A549 (cell line): ENCODE results near the gene MAPKAPK2. TPM values are rescaled to one million over a fixed set of nuclear protein-coding genes. Genes with fewer than 3 reads are reported as not detected.

Experiments used
- ATAC-seq, 2 experiments: fragments of 200-7000 bp in 1 of 2; fragments of >200 bp in 1 of 2; cut with Nextera tagmentation in 1 of 2; cut with Tn5 transposase in 1 of 2; 3 replicates each; pipeline versions ENCODE4 v1.8.0 to v1.9.1; 2018 to 2020; ENCODE audit warnings: mild to moderate bottlenecking in 1 of 2, moderate library complexity in 1 of 2
- CTCF ChIA-PET: fragments of 300-600 bp; sonication (Branson Sonifier 250); formaldehyde crosslinking; extraction: SDS; loops from one replicate; lab custom pipeline; 2021; ENCODE audit warnings: antibody characterized with exemption, inconsistent platforms; lab: Yijun Ruan, JAX
- POLR2A ChIA-PET: fragments of 350-600 bp; formaldehyde crosslinking; extraction: SDS; loops from one replicate; lab custom pipeline; 2021; ENCODE audit warnings: antibody characterized with exemption, inconsistent platforms; lab: Yijun Ruan, JAX
- DNase-seq, 2 experiments: peaks; one replicate each; pipeline versions ENCODE4 v3.0.0 to v3.0.0-alpha.2; 2011 to 2016; ENCODE audit warnings: low read depth in 1 of 2, low spot score in 1 of 2
- FAIRE-seq: peaks from 2 replicates; lab custom pipeline; 2011; peaks lifted over from hg19 to GRCh38; lab: Jason Lieb, UNC
- H3K27ac ChIP-seq, 2 experiments: fragments of >200 bp; sonication (Bioruptor Twin); formaldehyde crosslinking; 3 replicates each; pipeline ENCODE4 v1.5.1; 2016 to 2017
- H3K4me1 ChIP-seq: fragments of >200 bp; sonication (Bioruptor Twin); formaldehyde crosslinking; 3 replicates; pipeline ENCODE4 v1.6.1; 2016
- H3K4me2 ChIP-seq: fragments of >200 bp; sonication (Bioruptor Twin); formaldehyde crosslinking; 3 replicates; pipeline ENCODE4 v1.6.1; 2016
- H3K4me3 ChIP-seq: fragments of >200 bp; sonication (Bioruptor Twin); formaldehyde crosslinking; 3 replicates; pipeline ENCODE4 v1.5.1; 2016
- H3K9me3 ChIP-seq: fragments of >200 bp; sonication (Bioruptor Twin); formaldehyde crosslinking; 3 replicates; pipeline ENCODE4 v1.6.1; 2016
- ATOH8 ChIP-seq: fragments of 250-450 bp; sonication (Bioruptor Pico); IDR thresholded peaks from 2 replicates; pipeline ENCODE4 v1.5.0; 2020; ENCODE audit warnings: low read depth, mild to moderate bottlenecking, moderate library complexity
- BCL3 ChIP-seq: fragments of >200 bp; sonication (Bioruptor Twin); formaldehyde crosslinking; IDR thresholded peaks from 3 replicates; pipeline ENCODE4 v1.6.1; 2016
- CHD4 ChIP-seq: fragments of 200-600 bp; sonication (generic); IDR thresholded peaks from 2 replicates; pipeline ENCODE4 v1.6.1; 2016; ENCODE audit warnings: antibody characterized with exemption, mild to moderate bottlenecking, borderline replicate concordance
- EHF ChIP-seq: fragments of 250-450 bp; sonication (Bioruptor Pico); IDR thresholded peaks from 2 replicates; pipeline ENCODE4 v1.5.0; 2020; ENCODE audit warnings: mild to moderate bottlenecking
- EHMT2 ChIP-seq: fragments of 200-600 bp; sonication (generic); IDR thresholded peaks from 2 replicates; pipeline ENCODE4 v1.6.1; 2016; ENCODE audit warnings: antibody characterized with exemption, low read depth, mild to moderate bottlenecking, moderate library complexity
- FOSL2 ChIP-seq, 2 experiments: fragments of 450-650 bp in 1 of 2; fragments of >200 bp in 1 of 2; sonication (Bioruptor Twin) in 1 of 2; formaldehyde crosslinking; IDR thresholded peaks; 2 replicates each; pipeline versions ENCODE4 v1.5.0 to v1.6.1; 2016 to 2020; ENCODE audit warnings: mild to moderate bottlenecking in 1 of 2, moderate library complexity in 1 of 2
- FOXS1 ChIP-seq: fragments of 250-450 bp; sonication (Bioruptor Pico); IDR thresholded peaks from 2 replicates; pipeline ENCODE4 v1.5.0; 2020; ENCODE audit warnings: mild to moderate bottlenecking, moderate library complexity
- GATA3 ChIP-seq: IDR thresholded peaks from 2 replicates; pipeline ENCODE4 v1.6.1; 2012; ENCODE audit warnings: borderline replicate concordance
- HDAC2 ChIP-seq: fragments of 200-600 bp; sonication (generic); IDR thresholded peaks from 2 replicates; pipeline ENCODE4 v1.6.1; 2016
- HEYL ChIP-seq: fragments of 250-450 bp; sonication (Bioruptor Pico); IDR thresholded peaks from 2 replicates; pipeline ENCODE4 v1.8.0; 2021; ENCODE audit warnings: mild to moderate bottlenecking, moderate library complexity
- HOXB5 ChIP-seq: fragments of 250-450 bp; sonication (Bioruptor Pico); IDR thresholded peaks from 2 replicates; pipeline ENCODE4 v1.5.0; 2020; ENCODE audit warnings: mild to moderate bottlenecking, moderate library complexity
- JUN ChIP-seq, 2 experiments: fragments of >200 bp; sonication (Bioruptor Twin); formaldehyde crosslinking; IDR thresholded peaks; 2 replicates in 1 of 2; 3 replicates in 1 of 2; pipeline ENCODE4 v1.6.1; 2016 to 2017
- JUNB ChIP-seq: fragments of >200 bp; sonication (Bioruptor Twin); formaldehyde crosslinking; IDR thresholded peaks from 2 replicates; pipeline ENCODE4 v1.6.1; 2016
- MAFK ChIP-seq: fragments of 450-650 bp; IDR thresholded peaks from 2 replicates; pipeline ENCODE4 v1.6.1; 2014; ENCODE audit not compliant: partially characterized antibody
- NFE2L2 ChIP-seq: fragments of 150-350 bp; conservative IDR thresholded peaks from 2 replicates; pipeline ENCODE4 v1.6.1; 2014; ENCODE audit warnings: low read length
- POLR2A ChIP-seq: IDR thresholded peaks from 2 replicates; pipeline ENCODE4 v1.6.1; 2012; ENCODE audit warnings: mild to moderate bottlenecking, low read length
- RCOR1 ChIP-seq: fragments of 150-350 bp; IDR thresholded peaks from 2 replicates; pipeline ENCODE4 v1.6.1; 2014; ENCODE audit warnings: antibody characterized with exemption, low read length, low read depth
- SMC3 ChIP-seq: fragments of >200 bp; sonication (Bioruptor Twin); formaldehyde crosslinking; IDR thresholded peaks from 3 replicates; pipeline ENCODE4 v1.6.1; 2018; ENCODE audit warnings: inconsistent platforms
- SREBF2 ChIP-seq: fragments of 450-650 bp; IDR thresholded peaks from 2 replicates; pipeline ENCODE4 v1.6.1; 2014; ENCODE audit warnings: mild to moderate bottlenecking, moderate library complexity
- USF2 ChIP-seq: fragments of 450-650 bp; IDR thresholded peaks from 2 replicates; pipeline ENCODE4 v1.6.1; 2014; ENCODE audit warnings: antibody characterized with exemption
- ZC3H11A ChIP-seq: fragments of 450-650 bp; IDR thresholded peaks from 2 replicates; pipeline ENCODE4 v1.6.1; 2014; ENCODE audit warnings: antibody characterized with exemption, mild to moderate bottlenecking
- ZFP36 ChIP-seq: fragments of 450-650 bp; IDR thresholded peaks from 2 replicates; pipeline ENCODE4 v1.6.1; 2014; ENCODE audit warnings: borderline replicate concordance; ENCODE audit not compliant: partially characterized antibody
- ZNF302 ChIP-seq: fragments of 250-450 bp; sonication (Bioruptor Pico); IDR thresholded peaks from 2 replicates; pipeline ENCODE4 v1.9.0; 2021; ENCODE audit warnings: inconsistent platforms, mild to moderate bottlenecking, moderate library complexity
- WGBS: methylation state at CpG from one replicate; pipeline ENCODE4 v1.1.6; 2017; ENCODE audit errors: missing lambda C conversion rate; 5-methylcytosine and 5-hydroxymethylcytosine counted together
- polyA plus RNA-seq, 4 experiments: library from polyadenylated mRNA; depleted of rRNA in 3 of 4; stranded (reverse); fragments of >200 nt; fragmentation: RNase III in 1 of 4; extraction: RNeasy Plus Mini Kit Qiagen cat#74134 plus additional on column Dnase treatment in 1 of 4; gene quantifications; 2 replicates in 3 of 4; 3 replicates in 1 of 4; pipeline ENCODE4 v1.2.3, GENCODE V29; 2011 to 2017
- TF ChIP-seq, protein P1 (sequence below): fragments of 250-450 bp; sonication (Bioruptor Pico); IDR thresholded peaks from 2 replicates; pipeline ENCODE4 v1.5.0; 2021; ENCODE audit warnings: mild to moderate bottlenecking, moderate library complexity, borderline replicate concordance

Gene MAPKAPK2
- polyA plus RNA-seq, 2 of the 4 experiments (the other 2 are of a cell fraction), result 37.2 to 43.0 TPM

DNA sequence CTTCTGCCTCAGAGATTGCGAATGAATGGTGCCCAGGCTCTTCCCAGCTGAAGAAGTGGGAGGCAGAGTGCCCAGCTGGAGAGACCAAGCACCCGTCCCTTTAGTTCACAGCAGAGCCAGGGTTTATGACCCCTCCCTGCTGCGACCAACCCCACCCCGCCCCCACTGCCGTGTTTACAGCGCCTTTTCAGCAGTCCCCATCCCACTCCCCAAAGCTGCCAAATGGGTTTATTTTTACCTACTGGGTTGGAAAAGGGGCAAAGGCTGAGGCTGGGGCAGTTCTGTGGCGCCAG, 25.8 kb upstream of the MAPKAPK2 start:
- Histone ChIP-seq H3K4me3 (no peak overlapping the region), H3K27ac (no peak overlapping the region), H3K9me3 (no peaks in the 10 kb centered on the region), H3K4me1 (peaks cover 6% of the 10 kb centered on the region; the same call in 1 of the 3 replicates), H3K4me2 (no peak overlapping the region)
- FAIRE-seq (no peak), ATAC-seq (no peak; a peak in 1 of 6 replicates), DNase-seq (no peak)
- WGBS, result 63% methylated on average over 7 of the region's 7 CpGs
- TF ChIP-seq GATA3 (no peak), SMC3 (no peak), HDAC2 (no peak), ZC3H11A (no peak), ZNF302 (no peak), ATOH8 (CRISPR knock-in tag) (no peak), POLR2A (no peak), JUN (IDR thresholded peaks at IDR 0.05) (no peak), SREBF2 (no peak), CHD4 (no peak), FOSL2 (IDR thresholded peaks at IDR 0.05) (no peak), FOSL2 (CRISPR knock-in tag; IDR thresholded peaks at IDR 0.05) (no peak), RCOR1 (no peak), EHF (CRISPR knock-in tag) (no peak), NFE2L2 (no peak), ZFP36 (no peak), BCL3 (no peak), HOXB5 (no peak), HEYL (CRISPR knock-in tag) (no peak), USF2 (no peak)
- TF ChIP-seq, protein P1, sequence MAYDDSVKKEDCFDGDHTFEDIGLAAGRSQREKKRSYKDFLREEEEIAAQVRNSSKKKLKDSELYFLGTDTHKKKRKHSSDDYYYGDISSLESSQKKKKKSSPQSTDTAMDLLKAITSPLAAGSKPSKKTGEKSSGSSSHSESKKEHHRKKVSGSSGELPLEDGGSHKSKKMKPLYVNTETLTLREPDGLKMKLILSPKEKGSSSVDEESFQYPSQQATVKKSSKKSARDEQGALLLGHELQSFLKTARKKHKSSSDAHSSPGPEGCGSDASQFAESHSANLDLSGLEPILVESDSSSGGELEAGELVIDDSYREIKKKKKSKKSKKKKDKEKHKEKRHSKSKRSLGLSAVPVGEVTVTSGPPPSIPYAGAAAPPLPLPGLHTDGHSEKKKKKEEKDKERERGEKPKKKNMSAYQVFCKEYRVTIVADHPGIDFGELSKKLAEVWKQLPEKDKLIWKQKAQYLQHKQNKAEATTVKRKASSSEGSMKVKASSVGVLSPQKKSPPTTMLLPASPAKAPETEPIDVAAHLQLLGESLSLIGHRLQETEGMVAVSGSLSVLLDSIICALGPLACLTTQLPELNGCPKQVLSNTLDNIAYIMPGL, result no peak
- CTCF ChIA-PET, result interaction anchor here (0.9 to 19.9 kb wide), 16 partner anchors 8 to 323 kb away, joined by 3 to 452 read pairs (median 6); partner anchors contain the start of genes DYRK3 and EIF2D
- POLR2A ChIA-PET, result interaction anchor here (1.2 kb wide), 1 partner anchor 24 kb away, joined by 3 read pairs; the partner anchor contains the start of gene DYRK3

DNA sequence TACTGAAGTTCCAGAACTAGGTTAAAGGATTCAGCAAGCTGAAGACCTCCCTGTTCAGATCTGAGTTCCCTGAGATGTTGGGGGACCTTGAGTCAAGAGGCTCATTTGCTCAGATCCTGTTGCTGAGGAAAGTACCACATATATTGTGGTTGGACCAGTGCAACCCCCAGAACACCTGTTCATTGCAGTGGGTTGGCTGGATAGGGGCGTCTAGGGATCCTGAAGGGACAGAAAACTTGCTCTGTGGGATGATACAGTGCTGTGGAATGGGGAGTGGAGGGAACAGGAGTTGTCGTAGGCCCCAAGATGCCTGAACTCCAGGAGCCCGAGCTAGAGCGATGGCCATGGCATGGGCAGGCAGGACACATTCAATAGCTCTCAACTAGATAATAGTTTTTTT, 24.6 kb upstream of the MAPKAPK2 start:
- 84% methylated on average over 4 of the region's 4 CpGs for WGBS
- DNase-seq (no peak), ATAC-seq (no peak), FAIRE-seq (no peak)
- CTCF ChIA-PET, result interaction anchor here (0.8 to 19.9 kb wide), 12 partner anchors 12 to 322 kb away, joined by 3 to 452 read pairs (median 6); partner anchors contain the start of genes DYRK3 and EIF2D
- TF ChIP-seq ZC3H11A (no peak), MAFK (no peak), FOXS1 (CRISPR knock-in tag) (no peak), JUNB (no peak), USF2 (no peak), SREBF2 (no peak), EHMT2 (no peak)
- TF ChIP-seq, all 56 proteins: peak for 0
- Histone ChIP-seq H3K27ac (no peak overlapping the region), H3K4me2 (no peak overlapping the region), H3K4me3 (no peak overlapping the region), H3K4me1 (peaks cover 7% of the 10 kb centered on the region; the same call in 1 of the 3 replicates), H3K9me3 (no peaks in the 10 kb centered on the region)
- POLR2A ChIA-PET, result no interaction called here
